NCI-H146 treated with DMSO at 0.1 percent for 48 hours (cell line): ENCODE measurements around the gene MYL6.
"Not testable (repeated sequence)": the region's sequence is repeated elsewhere in the genome, so short reads cannot be mapped to it uniquely, and the experiment has no call there.

Source experiments
- DNase-seq: peaks from one replicate; lab custom pipeline; 2025; ENCODE audit not compliant: unreplicated experiment; lab: John Stamatoyannopoulos, UW

MYL6 gene

DNA sequence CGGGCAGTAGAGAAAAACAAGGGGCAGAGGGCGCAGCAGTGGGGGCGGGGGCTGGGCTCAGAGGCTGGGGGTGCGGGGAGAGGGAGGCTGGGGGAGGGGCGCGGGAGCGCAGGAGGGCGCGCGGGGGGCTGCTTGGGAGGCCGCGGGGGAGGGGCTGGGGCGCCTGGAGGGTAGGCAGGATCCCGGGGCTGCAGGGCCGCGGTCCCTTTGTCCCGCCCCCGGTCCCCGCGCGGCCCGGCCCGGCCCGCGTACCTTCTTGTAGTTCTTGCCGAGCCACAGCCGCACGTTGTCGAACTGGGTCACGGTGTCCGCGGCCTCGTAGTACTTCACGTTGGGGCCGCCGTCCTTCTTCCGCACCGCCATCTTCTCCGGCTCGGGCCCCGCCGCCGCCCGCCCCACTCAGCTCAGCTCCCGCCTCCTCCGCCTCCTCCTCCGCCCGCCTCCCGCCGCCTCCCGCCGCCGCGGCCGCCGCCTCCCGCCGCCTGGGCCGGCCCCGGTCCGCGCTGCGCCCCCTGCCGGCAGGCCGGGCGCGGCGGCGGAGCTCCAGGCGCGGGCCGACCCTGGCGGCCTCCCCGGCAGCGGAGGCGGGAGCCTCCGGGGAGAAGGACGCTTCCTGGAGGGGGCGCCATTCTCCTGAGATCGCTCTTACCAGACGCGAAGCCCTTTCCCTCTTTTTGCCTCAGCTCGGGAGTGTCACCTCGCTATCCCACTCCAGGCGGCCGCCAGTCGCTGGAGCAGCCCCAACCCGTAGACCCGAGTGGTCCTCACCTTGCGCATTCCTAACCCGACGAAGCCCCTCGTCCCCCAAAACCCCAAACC lies 31.1 kb downstream of the MYL6 start, which contains the start of gene SMARCC2:
Gene SMARCC2 (minus strand): TSS at position 385 of the 819 bp plus-strand sequence. CDS start 22 bp downstream, at position 363.
- peak; percentile 70 for DNase-seq

DNA sequence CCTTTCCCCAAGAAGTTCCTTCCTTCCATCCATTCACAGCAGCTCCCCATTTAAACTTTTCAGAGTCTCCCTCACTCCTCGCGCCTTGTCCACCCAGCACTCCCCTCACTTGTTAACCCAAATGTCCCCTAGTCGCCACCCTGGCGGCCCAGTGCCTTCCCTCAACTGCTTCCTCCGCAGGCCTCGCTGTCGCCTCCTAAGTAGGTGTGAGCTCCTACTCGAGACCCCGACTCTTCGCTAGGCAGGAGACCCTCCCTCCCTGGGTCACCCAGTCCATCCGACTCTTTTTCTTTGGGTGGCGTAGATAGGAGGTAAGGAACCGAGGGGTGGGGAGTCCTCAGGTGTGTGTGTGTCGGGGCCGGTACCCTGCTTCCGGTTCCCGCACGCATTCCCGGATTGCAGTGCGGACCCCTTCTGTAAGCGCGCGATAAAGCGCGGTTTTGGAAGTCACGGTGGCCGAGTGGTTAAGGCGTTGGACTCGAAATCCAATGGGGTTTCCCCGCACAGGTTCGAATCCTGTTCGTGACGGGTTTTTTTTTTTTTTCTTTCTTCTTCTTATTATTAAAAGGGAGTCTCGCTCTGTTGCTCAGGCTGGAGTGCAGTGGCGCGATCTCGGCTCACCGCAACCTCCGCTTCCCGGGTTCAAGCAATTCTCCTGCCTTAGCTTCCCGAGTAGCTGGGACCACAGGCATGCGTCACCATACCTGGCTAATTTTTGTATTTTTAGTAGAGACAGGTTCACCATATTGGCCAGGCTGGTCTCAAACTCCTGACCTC lies 31.9 kb downstream of the MYL6 start:
- peak; percentile 80 for DNase-seq

GRCh38 chr12:56190695-56191155 lies 32.6 kb downstream of the MYL6 start:
- DNase-seq: no peak

- DNase-seq: no peak
Measured at GRCh38 chr12:56192582-56192981, 34.4 kb downstream of the MYL6 start.

DNA sequence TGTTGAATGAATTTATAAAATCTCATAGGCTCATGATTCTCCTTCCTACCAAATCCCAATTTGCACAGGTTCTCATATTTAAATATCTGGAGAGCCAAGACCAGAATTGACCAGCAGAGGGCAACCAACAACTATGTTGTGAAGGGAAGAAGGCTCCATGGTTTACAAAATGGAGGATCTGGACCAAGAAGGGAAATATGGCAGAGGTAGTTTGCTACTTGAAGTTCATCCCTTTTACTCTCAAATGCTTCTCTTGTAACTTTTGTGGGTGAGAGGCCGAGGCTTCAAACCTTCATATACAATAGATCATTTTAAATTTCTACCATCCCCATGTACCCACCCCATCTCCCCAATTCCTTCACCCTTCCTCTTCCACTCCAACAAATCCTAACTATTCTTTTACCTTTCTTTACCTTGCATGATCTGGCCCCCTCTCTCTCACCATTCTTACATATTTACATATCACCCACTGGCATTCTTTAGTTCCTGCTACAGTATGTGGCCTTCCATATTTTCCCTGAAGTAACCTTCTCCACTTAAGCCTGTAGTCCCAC lies 34.9 kb downstream of the MYL6 start:
- DNase-seq: peak; percentile 89

DNA sequence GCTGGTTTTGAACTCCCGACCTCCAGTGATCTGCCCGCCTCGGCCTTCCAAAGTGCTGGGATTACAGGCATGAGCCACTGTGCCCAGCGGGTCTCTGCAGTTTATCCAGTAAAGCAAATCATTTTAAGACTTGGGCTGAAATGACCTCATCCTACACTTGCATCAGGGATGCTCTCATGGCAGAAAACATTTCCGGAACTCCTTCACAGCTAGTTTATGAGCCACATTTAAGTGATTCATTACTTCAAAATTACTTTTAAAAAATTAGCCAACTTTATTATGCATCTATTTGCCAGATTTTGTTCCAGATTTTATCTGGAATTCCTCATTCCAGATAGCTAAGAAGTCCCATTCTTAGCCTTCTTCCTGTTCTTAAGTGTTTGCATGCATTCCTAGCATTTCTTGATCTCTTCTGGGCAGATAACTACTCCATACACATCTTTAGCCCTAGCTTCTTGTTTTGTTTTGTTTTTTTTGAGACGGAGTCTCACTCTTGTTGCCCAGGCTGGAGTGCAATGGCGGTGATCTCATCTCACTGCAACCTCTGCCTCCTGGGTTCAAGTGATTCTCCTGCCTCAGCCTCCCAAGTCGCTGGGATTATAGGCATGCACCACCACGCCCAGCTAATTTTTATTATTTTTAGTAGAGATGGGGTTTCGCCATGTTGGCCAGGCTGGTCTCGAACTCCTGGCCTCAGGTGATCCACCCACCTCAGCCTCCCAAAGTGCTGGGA lies 38.8 kb downstream of the MYL6 start:
- not testable (repeated sequence) for DNase-seq

DNA sequence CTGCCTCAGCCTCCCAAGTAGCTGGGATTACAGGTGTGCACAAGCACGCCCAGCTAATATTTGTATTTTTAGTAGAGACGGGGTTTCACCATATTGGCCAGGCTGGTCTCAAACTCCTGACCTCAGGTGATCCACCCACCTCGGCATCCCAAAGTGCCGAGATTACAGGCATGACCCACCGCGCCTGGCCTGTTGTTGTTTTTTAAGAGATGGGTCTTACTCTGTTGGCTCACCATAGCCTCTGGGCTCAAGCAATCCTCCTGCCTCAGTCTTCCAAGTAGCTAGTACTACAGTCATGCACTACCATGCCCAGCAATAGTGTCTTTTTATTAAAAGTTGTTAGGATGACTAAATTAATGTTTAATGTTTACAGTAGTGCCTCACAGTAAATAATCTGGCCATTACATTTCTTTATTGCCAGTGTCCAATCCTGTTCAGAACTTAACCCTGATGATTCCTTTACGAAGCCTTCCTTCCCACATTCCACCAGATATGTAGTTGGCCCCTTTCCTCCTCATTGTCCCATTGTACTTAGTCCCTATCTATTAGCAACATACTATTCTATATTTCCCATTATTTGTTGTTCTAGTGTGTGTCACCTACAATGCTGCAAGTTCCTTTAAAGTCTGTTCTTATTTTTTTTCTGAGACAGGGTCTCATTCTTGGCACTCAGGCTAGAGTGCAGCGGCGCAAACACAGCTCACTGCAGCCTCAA lies 39.9 kb downstream of the MYL6 start:
- DNase-seq: no peak

DNA sequence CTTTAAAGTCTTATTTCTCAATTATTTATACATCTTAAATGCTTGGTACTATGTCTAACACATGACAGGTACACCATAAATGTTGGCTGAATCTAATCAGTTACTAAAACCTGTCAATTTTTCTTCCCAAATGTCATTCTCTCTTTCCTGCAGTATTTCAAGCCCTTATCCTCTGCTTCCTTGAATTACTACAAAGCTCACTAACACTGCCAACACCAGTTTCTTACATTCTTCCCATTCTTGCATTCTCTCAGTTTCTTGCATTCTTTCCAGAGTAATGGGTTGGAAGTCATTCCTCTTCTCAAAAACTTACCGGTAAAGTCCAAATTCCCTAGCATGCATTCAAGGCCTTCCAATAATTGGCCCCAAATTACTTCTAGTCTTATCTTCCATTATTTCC lies 40.7 kb downstream of the MYL6 start:
- no peak for DNase-seq

DNA sequence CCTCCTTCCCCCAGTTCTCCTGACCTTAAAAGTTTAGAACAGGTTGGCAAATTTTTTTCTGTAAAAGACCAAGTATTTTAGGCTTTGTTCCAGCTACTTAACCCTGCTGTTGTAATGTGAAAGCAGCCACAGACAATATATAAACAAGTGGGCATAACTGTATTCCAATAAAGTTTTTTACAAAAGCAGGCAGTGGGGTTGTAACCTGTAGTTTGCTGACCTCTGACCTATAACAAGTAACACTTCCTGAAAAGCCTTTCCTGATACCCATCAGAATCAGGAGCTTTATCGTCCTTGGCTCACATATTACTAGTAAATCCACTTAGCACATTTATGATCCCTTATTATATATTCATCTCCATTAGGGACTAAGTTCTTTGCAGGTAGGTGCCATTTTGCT lies 44.2 kb downstream of the MYL6 start:
- DNase-seq: no peak

DNA sequence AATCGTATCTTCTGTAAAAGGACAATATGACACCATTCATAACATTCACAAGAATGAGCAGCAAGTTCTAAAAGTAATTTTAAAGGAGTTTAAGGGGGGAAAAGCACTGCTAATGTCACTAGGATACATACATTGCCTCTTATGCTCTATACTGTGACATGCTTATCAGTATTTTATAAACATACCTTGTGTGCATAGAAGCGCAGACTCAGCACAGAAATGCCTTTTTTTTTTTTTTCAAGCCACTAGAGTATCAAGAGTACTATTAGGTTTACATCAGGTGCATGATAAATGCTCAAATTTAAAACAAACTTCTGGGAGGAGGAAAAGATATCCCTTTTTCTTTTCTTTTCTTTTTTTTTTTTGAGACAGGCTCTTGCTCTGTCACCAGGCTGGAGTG lies 44.7 kb downstream of the MYL6 start:
- no peak for DNase-seq

DNA sequence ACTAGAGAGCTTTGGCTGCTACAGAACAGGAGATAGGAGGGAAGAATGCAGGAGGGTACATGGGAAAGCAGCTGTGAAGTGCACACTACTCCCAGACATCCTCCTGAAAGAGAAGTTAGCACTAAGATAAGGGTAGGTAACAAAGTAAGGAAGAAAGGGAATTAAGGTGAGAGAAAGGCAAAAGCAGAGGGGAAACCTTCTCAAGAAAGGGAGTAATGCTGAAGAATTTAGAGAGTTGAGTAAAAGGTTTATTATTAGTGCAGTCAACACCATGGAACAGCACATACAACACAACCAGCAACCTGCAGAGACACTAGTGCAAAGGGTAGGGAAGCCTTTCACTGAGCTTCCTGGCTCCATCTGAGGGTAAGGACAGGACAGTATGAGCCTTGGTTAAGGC lies 46.1 kb downstream of the MYL6 start:
- DNase-seq: no peak

GRCh38 chr12:56205445-56205844 lies 47.3 kb downstream of the MYL6 start:
- no peak for DNase-seq

DNA sequence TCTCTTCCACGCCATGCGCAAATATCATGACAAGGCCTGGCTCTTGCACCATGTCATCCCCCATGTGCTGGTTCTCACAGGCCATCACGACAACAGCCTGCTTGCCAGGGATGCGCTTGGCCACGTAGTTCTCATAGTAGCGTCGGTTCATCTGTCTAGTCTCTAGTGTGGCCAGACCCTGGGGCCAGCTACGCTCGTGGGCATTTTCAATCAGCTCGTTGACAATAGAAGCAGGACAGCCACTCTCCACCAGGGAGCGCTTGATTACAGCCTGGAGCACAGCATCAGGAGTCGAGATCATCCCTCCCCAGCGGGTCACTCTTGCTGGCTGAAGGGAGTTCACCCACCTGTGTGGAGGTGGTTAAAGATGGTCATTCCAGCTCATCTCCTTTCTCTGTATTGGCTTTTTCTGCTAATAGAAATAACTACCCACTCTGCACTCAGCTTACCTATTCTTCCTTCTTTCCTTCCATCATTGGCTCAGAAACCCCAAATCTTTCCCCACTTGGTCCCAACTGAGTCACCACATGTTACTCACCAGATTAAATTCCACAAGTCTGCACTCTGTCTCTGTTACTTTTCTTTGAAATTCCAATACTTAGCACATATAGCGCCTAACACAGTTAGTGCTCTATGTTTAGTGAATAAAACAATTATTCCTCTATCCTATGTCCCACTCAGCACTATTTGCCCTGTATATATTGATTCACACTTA lies 48.5 kb downstream of the MYL6 start:
- no peak for DNase-seq

- no peak for DNase-seq
Measured at GRCh38 chr12:56208006-56208405, 49.8 kb downstream of the MYL6 start.
